ENCODE results near the gene CCL8.

CCL8 gene

DNA sequence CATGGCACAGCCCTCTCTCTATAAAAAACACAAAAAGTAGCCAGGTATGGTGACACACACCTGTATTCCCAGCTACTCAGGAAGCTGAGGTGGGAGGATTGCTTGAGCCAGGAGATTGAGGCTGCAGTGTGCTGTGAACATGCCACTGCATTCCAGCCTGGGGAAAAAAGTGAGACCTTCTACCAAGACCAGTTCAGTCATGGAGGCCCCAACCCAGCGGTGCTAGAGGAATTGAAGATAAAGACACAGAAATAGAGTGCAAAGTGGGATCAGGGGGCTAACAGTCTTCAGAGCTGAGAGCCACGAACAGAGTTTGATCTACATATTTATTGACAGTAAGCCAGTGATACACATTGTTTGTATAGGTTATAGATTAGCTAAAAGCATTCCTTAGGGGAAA, 15.6 kb upstream of the CCL8 start:
- Histone ChIP-seq H3K4me1 (ENCODE audit: insufficient read depth, low read length) (no peaks in the 10 kb centered on the region), H3K4me3 (ENCODE audit: low read depth in 1 of 2, low read length in 2 of 2) (no peak overlapping the region), H3K27me3 (ENCODE audit: insufficient read depth, low read length, poor library complexity) (no peaks in the 10 kb centered on the region), H3K27ac (ENCODE audit: low read length) (no peak overlapping the region), H4K20me1 (ENCODE audit: insufficient read depth, low read length) (no peaks in the 10 kb centered on the region), H3K9ac (ENCODE audit: low read depth, low read length) (no peak overlapping the region), H3K9me3 (ENCODE audit: insufficient read depth, low read length, severe bottlenecking) (no peaks in the 10 kb centered on the region), H2AFZ (ENCODE audit: low read depth, low read length) (no peak overlapping the region), H3K4me2 (ENCODE audit: insufficient read depth, low read length) (no peak overlapping the region), H3K36me3 (ENCODE audit: insufficient read depth, low read length) (no peaks in the 10 kb centered on the region), H3K79me2 (ENCODE audit: insufficient read depth, low read length) (no peaks in the 10 kb centered on the region)
- DNase-seq = no peak
- ATAC-seq (ENCODE audit: insufficient read depth, low read depth) = no peak
- TF ChIP-seq, protein P1, sequence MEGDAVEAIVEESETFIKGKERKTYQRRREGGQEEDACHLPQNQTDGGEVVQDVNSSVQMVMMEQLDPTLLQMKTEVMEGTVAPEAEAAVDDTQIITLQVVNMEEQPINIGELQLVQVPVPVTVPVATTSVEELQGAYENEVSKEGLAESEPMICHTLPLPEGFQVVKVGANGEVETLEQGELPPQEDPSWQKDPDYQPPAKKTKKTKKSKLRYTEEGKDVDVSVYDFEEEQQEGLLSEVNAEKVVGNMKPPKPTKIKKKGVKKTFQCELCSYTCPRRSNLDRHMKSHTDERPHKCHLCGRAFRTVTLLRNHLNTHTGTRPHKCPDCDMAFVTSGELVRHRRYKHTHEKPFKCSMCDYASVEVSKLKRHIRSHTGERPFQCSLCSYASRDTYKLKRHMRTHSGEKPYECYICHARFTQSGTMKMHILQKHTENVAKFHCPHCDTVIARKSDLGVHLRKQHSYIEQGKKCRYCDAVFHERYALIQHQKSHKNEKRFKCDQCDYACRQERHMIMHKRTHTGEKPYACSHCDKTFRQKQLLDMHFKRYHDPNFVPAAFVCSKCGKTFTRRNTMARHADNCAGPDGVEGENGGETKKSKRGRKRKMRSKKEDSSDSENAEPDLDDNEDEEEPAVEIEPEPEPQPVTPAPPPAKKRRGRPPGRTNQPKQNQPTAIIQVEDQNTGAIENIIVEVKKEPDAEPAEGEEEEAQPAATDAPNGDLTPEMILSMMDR (IDR thresholded peaks at IDR 0.05; ENCODE audit: borderline replicate concordance, extremely low read depth, low read length, poor library complexity, severe bottlenecking) = no peak
- TF ChIP-seq EZH2 (IDR thresholded peaks at IDR 0.05; ENCODE audit: borderline replicate concordance, low read depth, low read length, severe bottlenecking) = no peak

DNA sequence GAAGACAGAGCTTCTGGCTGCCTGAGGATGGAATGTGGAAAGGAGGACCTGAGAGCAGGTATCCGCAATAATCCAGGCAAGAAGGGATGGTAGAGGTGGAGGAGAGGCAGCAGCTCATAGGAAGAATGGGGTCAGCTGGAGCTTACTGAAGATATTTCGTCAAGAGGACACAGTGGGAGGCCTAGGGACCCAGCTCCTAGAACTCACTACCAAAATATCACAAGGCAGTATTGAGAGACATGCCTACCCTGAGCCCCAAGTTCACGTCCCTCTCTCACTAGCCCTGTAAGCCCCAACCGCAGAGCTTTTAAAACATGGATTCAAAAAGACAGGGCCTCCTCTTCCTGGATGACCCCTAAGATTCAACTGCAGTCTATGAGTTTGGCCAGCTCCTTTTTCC, 14.2 kb upstream of the CCL8 start:
- Histone ChIP-seq H3K79me2 (ENCODE audit: insufficient read depth, low read length) (no peaks in the 10 kb centered on the region), H3K4me2 (ENCODE audit: insufficient read depth, low read length) (no peak overlapping the region), H3K27ac (ENCODE audit: low read length) (no peak overlapping the region), H3K36me3 (ENCODE audit: insufficient read depth, low read length) (no peaks in the 10 kb centered on the region), H4K20me1 (ENCODE audit: insufficient read depth, low read length) (no peaks in the 10 kb centered on the region), H3K4me3 (ENCODE audit: low read depth in 1 of 2, low read length in 2 of 2) (no peak overlapping the region), H3K4me1 (ENCODE audit: insufficient read depth, low read length) (no peaks in the 10 kb centered on the region), H3K27me3 (ENCODE audit: insufficient read depth, low read length, poor library complexity) (no peaks in the 10 kb centered on the region), H2AFZ (ENCODE audit: low read depth, low read length) (no peak overlapping the region), H3K9me3 (ENCODE audit: insufficient read depth, low read length, severe bottlenecking) (no peaks in the 10 kb centered on the region), H3K9ac (ENCODE audit: low read depth, low read length) (no peak overlapping the region)
- DNase-seq (no peak), ATAC-seq (ENCODE audit: insufficient read depth, low read depth) (no peak)
- TF ChIP-seq, protein P1 (IDR thresholded peaks at IDR 0.05; ENCODE audit: borderline replicate concordance, extremely low read depth, low read length, poor library complexity, severe bottlenecking) = no peak
- TF ChIP-seq EZH2 (IDR thresholded peaks at IDR 0.05; ENCODE audit: borderline replicate concordance, low read depth, low read length, severe bottlenecking) = no peak

DNA sequence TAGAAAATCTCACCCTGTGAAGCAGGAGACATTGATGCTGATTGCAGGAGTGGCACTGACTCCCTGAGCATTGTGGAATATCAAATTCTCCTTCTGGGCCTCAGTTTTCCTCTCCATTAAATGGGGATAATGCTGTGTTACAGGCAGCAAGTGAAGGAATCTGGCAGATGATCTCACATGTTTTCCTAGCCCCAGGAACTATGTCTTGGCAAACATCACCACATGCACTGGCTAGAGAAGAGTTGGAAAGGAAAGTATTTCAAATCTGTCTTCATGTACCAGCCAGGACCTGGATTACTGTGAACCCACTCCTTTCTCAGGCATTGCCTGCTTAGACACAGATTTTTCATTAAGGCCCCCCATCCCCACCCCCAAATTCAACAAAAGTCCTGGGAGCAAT, 13.6 kb upstream of the CCL8 start:
- no peak overlapping the region for H3K4me3 ChIP-seq (ENCODE audit: low read depth in 1 of 2, low read length in 2 of 2)
- no peaks in the 10 kb centered on the region for H3K27me3 ChIP-seq (ENCODE audit: insufficient read depth, low read length, poor library complexity)
- H3K9ac ChIP-seq (ENCODE audit: low read depth, low read length) = no peak overlapping the region
- no peak overlapping the region for H3K27ac ChIP-seq (ENCODE audit: low read length)
- no peak for TF ChIP-seq EZH2 (IDR thresholded peaks at IDR 0.05; ENCODE audit: borderline replicate concordance, low read depth, low read length, severe bottlenecking)
- TF ChIP-seq, protein P1 (IDR thresholded peaks at IDR 0.05; ENCODE audit: borderline replicate concordance, extremely low read depth, low read length, poor library complexity, severe bottlenecking) = no peak
- no peaks in the 10 kb centered on the region for H3K36me3 ChIP-seq (ENCODE audit: insufficient read depth, low read length)
- H3K79me2 ChIP-seq (ENCODE audit: insufficient read depth, low read length) = no peaks in the 10 kb centered on the region
- H3K4me2 ChIP-seq (ENCODE audit: insufficient read depth, low read length) = no peak overlapping the region
- H3K9me3 ChIP-seq (ENCODE audit: insufficient read depth, low read length, severe bottlenecking) = no peaks in the 10 kb centered on the region
- no peaks in the 10 kb centered on the region for H4K20me1 ChIP-seq (ENCODE audit: insufficient read depth, low read length)
- H3K4me1 ChIP-seq (ENCODE audit: insufficient read depth, low read length) = no peaks in the 10 kb centered on the region
- DNase-seq (no peak), ATAC-seq (ENCODE audit: insufficient read depth, low read depth) (no peak)
- H2AFZ ChIP-seq (ENCODE audit: low read depth, low read length) = no peak overlapping the region

DNA sequence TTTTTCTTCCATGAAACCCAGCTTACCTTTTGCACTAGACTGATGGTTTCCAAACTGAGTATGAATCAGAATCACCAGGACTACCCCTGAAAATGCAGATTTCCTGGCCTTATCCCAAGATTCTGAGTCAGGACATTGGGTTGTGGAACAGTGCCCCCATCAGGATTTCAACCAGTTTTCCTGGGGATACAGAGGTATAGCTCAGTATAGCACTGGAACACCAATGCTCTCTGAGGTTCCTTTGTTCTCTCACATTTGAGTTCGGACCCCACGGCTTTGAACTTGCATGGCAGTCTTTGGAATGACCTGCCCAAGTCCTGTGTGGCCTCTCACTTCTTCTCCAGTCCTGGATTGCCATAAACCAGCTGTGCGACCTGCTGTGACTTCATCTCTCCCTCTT, 12.8 kb upstream of the CCL8 start:
- no peaks in the 10 kb centered on the region for H3K9me3 ChIP-seq (ENCODE audit: insufficient read depth, low read length, severe bottlenecking)
- H3K4me3 ChIP-seq (ENCODE audit: low read depth in 1 of 2, low read length in 2 of 2) = no peak overlapping the region
- H3K4me2 ChIP-seq (ENCODE audit: insufficient read depth, low read length) = no peak overlapping the region
- TF ChIP-seq, protein P1 (IDR thresholded peaks at IDR 0.05; ENCODE audit: borderline replicate concordance, extremely low read depth, low read length, poor library complexity, severe bottlenecking) = no peak
- no peak for TF ChIP-seq EZH2 (IDR thresholded peaks at IDR 0.05; ENCODE audit: borderline replicate concordance, low read depth, low read length, severe bottlenecking)
- no peak overlapping the region for H2AFZ ChIP-seq (ENCODE audit: low read depth, low read length)
- no peaks in the 10 kb centered on the region for H3K79me2 ChIP-seq (ENCODE audit: insufficient read depth, low read length)
- no peak overlapping the region for H3K27ac ChIP-seq (ENCODE audit: low read length)
- no peak overlapping the region for H3K9ac ChIP-seq (ENCODE audit: low read depth, low read length)
- no peak for ATAC-seq (ENCODE audit: insufficient read depth, low read depth)
- H3K36me3 ChIP-seq (ENCODE audit: insufficient read depth, low read length) = no peaks in the 10 kb centered on the region
- no peak for DNase-seq
- no peaks in the 10 kb centered on the region for H3K4me1 ChIP-seq (ENCODE audit: insufficient read depth, low read length)
- peaks cover 5% of the 10 kb centered on the region for H3K27me3 ChIP-seq (ENCODE audit: insufficient read depth, low read length, poor library complexity)
- no peaks in the 10 kb centered on the region for H4K20me1 ChIP-seq (ENCODE audit: insufficient read depth, low read length)

Data from DND-41 (cell line).